GM18502 (cell line): ENCODE measurements around the gene TBC1D16.

Source experiments
- ATAC-seq: cut with Tn5 transposase; IDR thresholded peaks from one replicate; pipeline ENCODE4 v1.9.1; 2021; ENCODE audit warnings: mild to moderate bottlenecking; ENCODE audit not compliant: unreplicated experiment, poor library complexity

Gene TBC1D16

DNA sequence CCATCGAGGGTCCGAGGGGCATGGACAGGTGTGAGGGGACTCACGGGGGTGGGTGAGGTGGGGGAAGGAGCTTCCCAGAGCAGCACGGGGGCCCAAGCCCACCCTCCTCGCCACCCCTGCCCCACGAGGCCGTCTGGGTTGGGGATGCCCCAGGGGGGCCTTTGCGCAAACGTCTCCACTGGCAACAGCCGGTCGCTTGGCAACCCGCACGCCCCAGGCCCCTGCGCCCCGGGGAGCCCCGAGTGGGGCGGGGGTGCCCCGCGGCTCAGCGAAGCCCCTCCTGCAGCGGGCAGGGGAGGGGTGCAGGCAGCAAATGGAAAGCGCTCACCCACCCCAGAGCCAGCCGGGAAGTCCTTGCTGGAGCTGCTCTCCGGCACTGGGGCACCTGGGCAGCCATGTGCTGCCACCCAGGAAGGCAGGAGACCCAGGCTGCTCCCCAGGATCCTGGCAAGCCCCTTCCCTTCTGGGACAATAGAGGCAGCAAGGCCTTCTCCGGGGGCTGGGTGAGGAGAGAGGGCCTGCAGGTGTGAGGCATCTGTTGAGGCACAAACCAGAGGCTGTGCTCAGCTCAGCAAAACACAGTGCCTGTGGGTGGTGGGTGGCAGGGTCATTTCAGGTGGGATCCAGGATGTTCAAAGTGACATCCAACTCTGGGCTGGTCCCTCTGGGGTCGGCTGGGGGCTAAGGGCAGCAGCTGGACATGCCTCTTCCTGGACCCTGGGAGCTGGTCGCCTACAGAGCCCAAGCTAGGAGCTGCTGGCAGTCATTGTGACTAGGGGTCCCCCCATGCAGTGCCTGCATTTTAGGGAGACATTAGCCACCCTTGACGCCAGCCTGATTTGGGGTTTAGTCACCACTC is 115.6 kb downstream of the TBC1D16 start:
- no peak for ATAC-seq

DNA sequence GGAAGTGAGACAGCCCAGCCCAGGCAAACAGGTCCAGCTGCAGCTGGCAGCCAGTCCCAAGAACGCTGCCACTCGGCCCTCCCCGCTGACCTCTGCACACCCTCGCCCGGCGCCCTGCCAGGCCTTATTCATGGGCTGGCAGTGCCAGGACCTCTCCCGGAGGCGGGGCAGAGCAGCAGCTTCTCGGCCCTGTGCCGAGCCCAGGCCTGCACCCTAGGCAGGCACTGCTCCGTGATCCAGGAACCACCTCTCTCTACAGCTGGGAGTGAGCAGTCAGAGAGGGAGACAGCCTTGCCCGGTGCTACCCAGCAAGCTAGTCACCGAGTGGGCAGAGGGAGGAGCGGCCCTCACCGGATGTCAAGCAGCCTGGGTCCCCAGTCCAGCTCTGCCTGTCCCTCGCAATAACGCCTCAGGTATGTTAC is 116.5 kb downstream of the TBC1D16 start:
- ATAC-seq = no peak

DNA sequence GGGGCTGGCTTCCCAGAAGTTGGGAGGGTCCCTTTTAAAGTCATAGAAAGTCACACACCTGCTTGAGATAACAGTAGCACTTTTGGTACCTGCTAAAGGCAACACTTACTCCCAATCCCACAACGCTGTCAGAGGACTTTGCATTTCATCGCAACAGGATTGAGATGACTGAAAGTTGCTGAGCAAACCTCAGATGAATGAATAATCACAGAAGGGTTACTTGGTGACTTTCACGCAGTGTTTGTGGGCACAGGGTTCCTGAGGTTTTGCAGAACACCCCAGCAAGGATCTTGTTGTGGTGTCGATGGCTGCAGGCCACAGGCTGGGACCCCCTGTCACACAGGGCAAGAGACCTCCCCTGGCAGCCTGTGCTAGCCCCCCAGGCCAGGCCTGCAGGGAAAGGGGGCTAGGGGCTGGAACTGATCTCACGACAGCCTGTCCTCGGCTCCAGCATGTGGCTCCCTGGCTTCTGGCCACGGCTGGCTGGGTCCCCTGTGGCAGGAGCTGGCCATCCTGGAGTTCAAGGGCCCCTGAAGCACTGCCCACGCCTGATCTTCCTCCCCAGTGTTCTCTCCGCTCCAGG is 117.0 kb downstream of the TBC1D16 start:
- no peak for ATAC-seq

- ATAC-seq = no peak
Observed at GRCh38 chr17:79917902-79918484, 117.7 kb downstream of the TBC1D16 start.

GRCh38 chr17:79916991-79917901 is 118.4 kb downstream of the TBC1D16 start:
- ATAC-seq = no peak

DNA sequence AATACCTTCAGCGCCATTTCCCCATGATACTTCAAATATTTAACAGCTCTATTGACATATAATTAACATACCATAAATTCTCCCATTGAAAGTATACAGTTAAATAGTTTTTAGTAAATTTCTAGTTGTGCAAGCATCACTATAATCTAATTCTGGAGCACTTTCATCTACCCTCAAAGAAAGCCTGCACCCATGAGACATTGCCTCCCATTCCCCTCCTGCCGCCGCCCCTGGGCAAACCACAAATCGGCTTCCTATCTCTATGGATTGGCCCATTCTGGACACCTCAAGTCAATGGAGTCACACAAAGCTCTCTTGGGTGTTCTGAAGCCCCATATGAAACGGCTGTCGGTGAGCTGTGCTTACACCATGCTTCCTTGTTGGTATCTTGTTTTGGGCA is 119.2 kb downstream of the TBC1D16 start:
- ATAC-seq = no peak

GRCh38 chr17:79915850-79916430 is 119.7 kb downstream of the TBC1D16 start:
- no peak for ATAC-seq

- no peak for ATAC-seq
Observed at GRCh38 chr17:79914813-79915740, 120.6 kb downstream of the TBC1D16 start.

GRCh38 chr17:79913896-79914812 is 121.5 kb downstream of the TBC1D16 start:
- ATAC-seq = no peak

- no peak for ATAC-seq
Observed at GRCh38 chr17:79913451-79913850, 122.2 kb downstream of the TBC1D16 start.

DNA sequence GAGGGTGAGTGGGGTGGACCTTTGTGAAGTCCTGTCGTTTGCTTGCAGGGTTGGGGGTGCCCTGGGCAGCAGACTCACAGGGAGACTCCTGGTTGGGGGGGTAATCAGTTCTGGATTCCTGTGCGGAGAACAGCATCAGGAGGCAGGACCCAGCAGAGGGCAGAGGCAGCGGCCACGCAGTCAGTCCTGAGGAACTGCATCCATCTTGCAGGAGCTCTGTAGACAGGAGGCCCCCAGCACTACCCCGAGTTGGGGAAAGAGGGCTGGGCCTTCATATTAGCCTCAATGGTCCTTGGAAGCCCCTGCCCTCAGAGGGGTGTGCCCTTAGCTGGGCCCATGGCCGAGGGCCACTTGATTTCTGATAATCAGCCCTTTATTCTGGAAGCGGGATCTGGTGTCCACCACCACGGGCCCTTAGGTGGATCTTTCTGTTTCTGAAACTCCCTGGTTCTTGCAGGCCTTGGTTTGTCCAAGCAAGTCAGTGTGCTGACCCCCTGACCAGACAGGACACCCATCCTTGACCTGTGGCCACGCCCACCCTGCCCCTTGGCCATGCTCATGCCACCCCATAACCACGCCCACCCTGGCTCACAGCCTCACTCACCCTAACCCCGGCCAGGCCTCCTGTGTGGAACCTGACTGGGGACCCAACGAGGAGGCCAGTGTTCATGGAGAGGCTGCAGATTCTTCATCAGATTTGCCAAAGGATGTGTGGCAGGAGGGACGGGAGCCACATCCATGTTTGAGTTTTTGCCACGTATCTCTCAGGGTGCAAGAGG is 122.9 kb downstream of the TBC1D16 start:
- ATAC-seq = no peak

GRCh38 chr17:79911430-79912399 is 124.0 kb downstream of the TBC1D16 start:
- no peak for ATAC-seq

DNA sequence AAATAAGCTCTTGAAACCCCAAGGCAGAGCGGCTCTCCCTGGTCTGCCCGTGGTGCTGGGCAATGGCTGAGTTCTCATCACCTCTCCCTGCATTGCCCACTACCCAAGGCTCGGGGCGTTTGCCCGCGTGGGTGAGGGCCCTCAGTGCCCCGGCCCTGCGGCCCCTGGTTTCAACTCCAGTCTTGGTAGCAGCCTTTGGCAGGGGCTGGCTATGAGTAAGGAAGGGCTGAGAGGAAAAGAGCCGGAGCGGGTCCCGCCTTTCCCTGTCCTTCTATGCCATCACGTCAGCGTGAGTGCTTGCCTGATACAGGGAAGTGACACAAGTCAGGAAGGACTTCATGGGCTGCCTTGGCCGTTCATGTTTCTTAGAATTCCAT is 124.7 kb downstream of the TBC1D16 start:
- no peak for ATAC-seq

- ATAC-seq = no peak
Observed at GRCh38 chr17:79909121-79909520, 126.6 kb downstream of the TBC1D16 start.

DNA sequence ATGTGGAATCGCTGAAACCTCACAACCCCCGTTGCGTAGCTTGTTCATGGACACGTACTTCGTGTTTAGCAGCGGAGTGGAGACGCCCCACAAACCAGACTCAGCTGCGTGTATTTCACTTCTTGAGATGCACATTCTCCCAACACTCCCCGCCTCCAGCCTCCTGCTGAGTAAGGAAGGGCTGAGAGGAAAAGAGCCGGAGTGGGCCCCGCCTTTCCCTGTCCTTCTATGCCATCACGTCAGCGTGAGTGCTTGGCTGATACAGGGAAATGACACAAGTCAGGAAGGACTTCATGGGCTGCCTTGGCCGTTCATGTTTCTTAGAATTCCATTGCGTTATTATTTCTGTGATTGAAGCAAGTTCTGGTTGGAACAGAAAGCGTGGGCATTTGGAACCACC is 127.8 kb downstream of the TBC1D16 start:
- no peak for ATAC-seq

DNA sequence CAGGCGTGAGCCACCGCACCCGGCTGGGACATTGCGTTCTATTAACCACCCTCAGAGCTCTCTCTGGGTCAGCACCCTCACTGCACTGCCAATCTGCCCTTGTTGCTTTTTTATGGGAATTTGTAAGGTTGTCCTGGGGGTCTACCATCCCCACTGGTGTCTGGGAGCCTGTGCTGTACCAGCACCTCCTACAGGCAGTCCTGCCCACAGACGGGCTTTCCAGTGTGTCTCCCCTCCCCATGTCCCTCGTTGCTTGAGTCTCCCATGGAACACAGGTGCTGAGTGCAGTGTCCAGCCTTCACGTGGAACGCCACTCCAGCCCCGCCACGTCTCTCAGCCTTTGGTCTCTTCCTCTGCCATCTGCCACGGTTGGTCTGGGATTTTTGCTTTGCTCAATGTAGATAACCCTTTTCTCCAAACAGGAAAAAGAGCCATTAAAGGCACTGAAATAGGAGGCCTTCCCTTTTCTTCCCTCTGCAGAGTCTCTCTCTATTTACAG is 128.4 kb downstream of the TBC1D16 start:
- no peak for ATAC-seq
